SK-N-MC (cell line): ENCODE measurements around the gene PDZRN4.

ENCODE experiments used
- EZH2 ChIP-seq: fragments of 200-600 bp; sonication (generic); IDR thresholded peaks from one replicate; pipeline ENCODE4 v1.6.1; 2017; ENCODE audit warnings: antibody characterized with exemption
- POLR2AphosphoS5 ChIP-seq: IDR thresholded peaks from 2 replicates; pipeline ENCODE4 v1.6.1; 2012; ENCODE audit warnings: mild to moderate bottlenecking, low read depth, low read length, borderline replicate concordance

- TF ChIP-seq POLR2AphosphoS5 (no peak), EZH2 (no peak)
Measured at GRCh38 chr12:41213107-41213506, 25.0 kb downstream of the PDZRN4 start.
